Brain microvascular endothelial cell (primary cell): Measurements from ENCODE around the gene ACO2.

Experiments
- DNase-seq: peaks from one replicate; pipeline ENCODE4 v3.0.0-alpha.2; 2020
- H3K27ac ChIP-seq: fragments of 250-450 bp; sonication (Bioruptor Pico); 2 replicates; pipeline ENCODE4 v1.5.1; 2020; ENCODE audit warnings: mild to moderate bottlenecking, moderate library complexity
- H3K27me3 ChIP-seq: fragments of 250-450 bp; sonication (Bioruptor Pico); replicated peaks from 2 replicates; pipeline ENCODE4 v1.5.1; 2020; ENCODE audit warnings: mild to moderate bottlenecking
- H3K36me3 ChIP-seq: fragments of 250-450 bp; sonication (Bioruptor Pico); replicated peaks from 2 replicates; pipeline ENCODE4 v1.5.1; 2020; ENCODE audit warnings: mild to moderate bottlenecking
- H3K4me3 ChIP-seq: 2 replicates; pipeline ENCODE4 v1.5.1; 2011; ENCODE audit warnings: low read depth, mild to moderate bottlenecking, control low read depth, low read length, moderate library complexity
- CTCF ChIP-seq: IDR thresholded peaks from 2 replicates; pipeline ENCODE4 v1.5.1; 2011; ENCODE audit warnings: low read depth, mild to moderate bottlenecking, moderate library complexity, low read length, control low read depth, inconsistent platforms; ENCODE audit errors: missing control alignments
- in situ Hi-C: cut with HindIII; loops from 2 replicates; pipeline ENCODE4 v1.10.0; 2017; ENCODE audit warnings: low sequenced_read_pairs, low pct_ligation_motif_present

The ACO2 gene

GRCh38 chr22:41487037-41487935 lies 18.4 kb downstream of the ACO2 start:
- in situ Hi-C loops, result no loop called here
- DNase-seq, result no peak

DNA sequence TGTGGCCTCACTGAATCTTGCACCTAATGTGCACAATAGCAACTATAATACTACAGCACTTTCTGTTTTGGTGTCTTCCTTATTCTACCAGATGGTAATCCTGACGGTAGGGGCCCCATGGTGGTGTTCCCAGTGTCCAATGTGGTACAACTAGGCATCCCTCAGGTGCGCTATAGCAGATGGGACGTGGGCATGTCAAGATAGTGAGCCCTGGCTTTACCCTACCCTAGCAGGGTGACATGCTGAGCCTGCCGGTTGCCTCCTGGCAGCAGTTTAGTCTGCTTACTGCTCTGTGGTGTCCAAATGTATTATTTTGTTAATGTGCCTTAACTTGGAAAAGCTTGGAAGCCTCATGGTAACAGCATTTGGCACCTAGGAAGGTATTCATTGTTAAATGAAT lies 19.2 kb downstream of the ACO2 start:
- Histone ChIP-seq H3K4me3 (no peak overlapping the region), H3K36me3 (no peaks in the 10 kb centered on the region), H3K27me3 (no peaks in the 10 kb centered on the region), H3K27ac (no peak overlapping the region)
- in situ Hi-C loops, result no loop called here
- no peak for DNase-seq
- no peak for TF ChIP-seq CTCF

More at GRCh38 chr22:41487037-41487935, 18.4 kb downstream of the ACO2 start:
- TF ChIP-seq CTCF, result no peak
- Histone ChIP-seq H3K36me3 (no peaks in the 10 kb centered on the region), H3K4me3 (no peak overlapping the region), H3K27me3 (no peaks in the 10 kb centered on the region), H3K27ac (no peak overlapping the region)

- DNase-seq, result no peak
- Histone ChIP-seq H3K27ac (no peak overlapping the region), H3K4me3 (no peak overlapping the region), H3K27me3 (no peaks in the 10 kb centered on the region), H3K36me3 (no peaks in the 10 kb centered on the region)
- no peak for TF ChIP-seq CTCF
- in situ Hi-C loops, result no loop called here
Observed at GRCh38 chr22:41488596-41489385, 19.9 kb downstream of the ACO2 start.

DNA sequence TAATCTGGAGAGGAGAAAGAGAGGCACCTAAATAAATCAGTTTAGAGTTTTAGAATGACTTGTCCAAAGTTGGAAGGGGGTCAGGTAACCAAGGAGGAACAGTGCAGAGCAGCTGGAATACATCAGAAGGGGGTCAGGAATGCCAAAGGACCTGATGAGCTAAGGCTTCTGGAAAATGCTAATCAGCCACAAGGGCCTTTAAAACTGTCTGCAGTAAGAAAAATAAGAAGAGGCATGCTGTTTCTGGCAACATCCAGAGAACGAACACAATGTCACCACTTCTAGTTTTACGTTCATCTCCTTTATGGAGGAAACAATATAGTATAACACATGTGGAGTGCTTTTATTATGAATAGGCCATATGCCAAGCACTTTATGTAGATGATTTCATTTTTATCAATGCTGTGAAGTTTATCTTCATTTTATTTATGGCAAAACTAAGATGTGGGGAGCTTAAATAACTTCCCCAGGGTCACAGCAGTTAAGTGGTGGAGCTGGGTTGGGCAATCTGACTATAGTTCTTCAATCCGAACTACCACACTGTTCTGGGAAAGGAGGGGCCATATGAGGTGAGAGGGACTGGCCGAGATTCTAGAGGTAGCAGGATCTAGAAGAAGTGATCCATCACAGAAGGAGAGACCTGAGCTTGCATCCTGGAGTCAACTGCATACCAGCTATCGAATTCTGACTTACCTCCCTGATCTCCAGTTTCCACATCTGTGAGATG lies 22.6 kb downstream of the ACO2 start:
- in situ Hi-C loops, result no loop called here
- Histone ChIP-seq H3K4me3 (no peak overlapping the region), H3K36me3 (no peaks in the 10 kb centered on the region), H3K27me3 (no peaks in the 10 kb centered on the region), H3K27ac (no peak overlapping the region)
- no peak for DNase-seq
- no peak for TF ChIP-seq CTCF

DNA sequence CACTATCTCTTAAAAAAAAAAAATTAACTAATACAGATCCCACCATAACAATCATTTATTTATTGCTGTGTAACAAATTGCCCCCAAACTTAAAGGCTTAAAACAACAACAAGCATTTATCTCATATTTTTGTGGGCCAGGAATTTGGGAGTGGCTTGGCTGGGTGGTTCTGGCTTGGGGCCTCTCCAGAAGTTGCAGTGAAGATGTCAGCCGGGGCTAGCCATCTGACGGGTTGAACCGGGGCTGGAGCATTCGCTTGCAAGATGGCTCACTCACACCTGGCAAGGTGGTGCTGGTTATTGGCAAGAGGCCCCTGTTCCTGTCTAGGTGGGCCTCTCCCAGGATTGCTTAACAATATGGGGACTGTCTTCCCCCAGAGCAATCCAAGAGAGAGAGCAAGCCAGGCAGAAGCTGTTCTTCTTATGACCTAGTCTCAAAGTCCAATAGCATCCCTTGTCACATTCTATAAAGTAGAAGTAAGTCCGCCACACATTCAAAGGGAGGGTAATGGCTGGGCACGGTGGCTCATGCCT lies 29.5 kb downstream of the ACO2 start:
- Histone ChIP-seq H3K36me3 (peaks cover 9% of the 10 kb centered on the region), H3K27ac (no peak overlapping the region), H3K4me3 (no peak overlapping the region), H3K27me3 (no peaks in the 10 kb centered on the region)
- in situ Hi-C loops, result no loop called here
- no peak for DNase-seq
- no peak for TF ChIP-seq CTCF
